Nucleus accumbens (tissue), 56 donors: ENCODE measurements around the gene TUFT1.
A peak's percentile ranks its signal among the peaks of the same experiment; 100 is the strongest.

Experiments
- DNase-seq, 56 donors: peaks; one replicate each; lab custom pipeline; 2025; lab: John Stamatoyannopoulos, UW

Gene TUFT1

DNA sequence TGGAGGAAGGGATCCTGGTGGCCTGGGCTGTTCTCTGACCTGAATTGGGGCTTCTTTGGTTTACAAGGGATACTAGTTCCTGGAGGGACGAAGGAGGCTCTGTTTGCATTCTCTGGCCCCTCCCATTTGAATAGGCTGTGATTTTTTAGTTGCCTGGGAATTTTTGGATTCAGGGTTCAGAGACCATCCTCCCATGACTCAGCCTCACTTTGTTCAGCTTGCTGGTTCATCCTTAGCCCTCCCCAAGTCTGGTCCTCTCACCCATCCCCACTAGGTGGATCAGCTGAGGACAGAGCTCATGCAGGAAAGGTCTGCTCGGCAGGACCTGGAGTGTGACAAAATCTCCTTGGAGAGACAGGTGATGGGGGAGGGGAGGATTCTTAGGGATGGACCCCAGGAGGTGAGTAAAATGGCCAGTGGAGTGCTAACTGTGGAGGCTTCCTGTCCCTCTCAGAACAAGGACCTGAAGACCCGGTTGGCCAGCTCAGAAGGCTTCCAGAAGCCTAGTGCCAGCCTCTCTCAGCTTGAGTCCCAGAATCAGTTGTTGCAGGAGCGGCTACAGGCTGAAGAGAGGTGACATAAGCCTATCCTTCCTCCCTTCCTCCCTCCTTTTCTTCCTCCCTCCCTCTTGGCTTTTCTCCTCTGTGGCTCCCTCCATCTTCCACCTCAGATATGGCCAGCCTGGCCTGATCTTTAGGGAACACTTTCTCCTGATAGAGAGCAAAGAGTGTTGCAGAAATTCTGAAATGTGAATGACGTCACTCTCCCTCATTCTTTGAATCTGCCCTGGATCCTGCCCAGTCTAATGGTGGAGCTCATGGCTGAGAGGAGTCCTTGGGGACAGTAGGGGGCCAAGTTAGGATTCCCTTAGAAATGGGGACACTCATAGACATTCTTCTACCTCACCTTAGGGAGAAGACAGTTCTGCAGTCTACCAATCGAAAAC lies 4.5 kb upstream of the TUFT1 start:
- no peak for DNase-seq

DNA sequence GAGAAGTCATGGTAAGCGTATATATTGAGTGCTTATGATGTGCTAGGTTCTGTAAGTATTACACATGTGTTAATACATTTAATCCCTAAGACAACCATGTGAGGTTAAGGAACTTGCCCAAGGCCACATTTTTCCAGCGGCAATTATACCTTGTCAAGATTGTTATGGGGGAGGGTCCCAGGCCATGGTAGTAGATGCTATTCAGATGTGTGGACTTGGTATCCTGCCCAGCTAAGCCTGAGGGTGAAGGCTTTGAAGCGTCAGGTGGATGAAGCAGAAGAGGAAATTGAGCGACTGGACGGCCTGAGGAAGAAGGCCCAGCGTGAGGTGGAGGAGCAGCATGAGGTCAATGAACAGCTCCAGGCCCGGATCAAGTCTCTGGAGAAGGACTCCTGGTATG lies 3.6 kb upstream of the TUFT1 start:
- no peak for DNase-seq

DNA sequence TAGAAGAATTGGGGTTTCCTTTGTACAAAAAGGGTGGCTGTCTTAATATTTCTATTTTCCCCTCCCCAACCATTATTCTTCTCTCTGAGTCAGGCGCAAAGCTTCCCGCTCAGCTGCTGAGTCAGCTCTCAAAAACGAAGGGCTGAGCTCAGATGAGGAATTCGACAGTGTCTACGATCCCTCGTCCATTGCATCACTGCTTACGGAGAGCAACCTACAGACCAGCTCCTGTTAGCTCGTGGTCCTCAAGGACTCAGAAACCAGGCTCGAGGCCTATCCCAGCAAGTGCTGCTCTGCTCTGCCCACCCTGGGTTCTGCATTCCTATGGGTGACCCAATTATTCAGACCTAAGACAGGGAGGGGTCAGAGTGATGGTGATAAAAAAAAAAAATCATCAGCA lies 3.0 kb upstream of the TUFT1 start:
- no peak for DNase-seq

DNA sequence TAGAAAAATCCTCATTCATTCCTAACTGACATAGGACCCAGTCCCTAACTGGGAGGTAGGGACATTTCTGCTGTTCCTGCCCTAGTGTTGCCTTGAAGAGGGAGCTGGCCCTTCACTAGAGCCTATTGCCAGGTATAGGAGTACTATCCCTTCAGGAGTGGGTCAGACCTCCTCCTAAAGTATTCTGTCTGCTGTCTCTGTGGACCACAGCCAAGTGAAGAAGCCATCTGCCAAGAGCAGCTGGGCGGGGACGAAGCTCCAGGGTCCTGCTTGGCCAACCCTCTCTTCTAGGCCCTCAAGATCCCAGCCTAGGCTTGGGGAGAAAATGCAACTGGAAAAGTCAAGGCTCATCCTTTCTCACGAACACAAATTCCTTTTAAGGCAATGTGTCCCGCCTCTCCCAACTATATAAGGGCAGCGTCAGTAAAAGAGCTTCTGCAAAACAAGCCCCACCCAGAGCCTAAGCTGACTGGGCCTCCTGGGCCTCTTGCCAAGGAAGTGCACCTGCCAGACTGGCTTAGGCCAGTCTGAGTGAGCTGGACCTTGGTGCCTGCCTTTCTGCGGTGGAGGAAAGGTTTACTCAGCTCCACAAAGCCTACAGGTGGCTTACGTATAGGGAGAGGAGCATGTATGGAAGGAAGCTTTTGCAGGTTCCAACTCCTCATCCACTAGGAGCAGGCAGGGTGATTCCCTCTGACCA lies 638 bp upstream of the TUFT1 start:
- DNase-seq: peak in 24 of 56 donors; percentile 8 to 58 (median 28)

DNA sequence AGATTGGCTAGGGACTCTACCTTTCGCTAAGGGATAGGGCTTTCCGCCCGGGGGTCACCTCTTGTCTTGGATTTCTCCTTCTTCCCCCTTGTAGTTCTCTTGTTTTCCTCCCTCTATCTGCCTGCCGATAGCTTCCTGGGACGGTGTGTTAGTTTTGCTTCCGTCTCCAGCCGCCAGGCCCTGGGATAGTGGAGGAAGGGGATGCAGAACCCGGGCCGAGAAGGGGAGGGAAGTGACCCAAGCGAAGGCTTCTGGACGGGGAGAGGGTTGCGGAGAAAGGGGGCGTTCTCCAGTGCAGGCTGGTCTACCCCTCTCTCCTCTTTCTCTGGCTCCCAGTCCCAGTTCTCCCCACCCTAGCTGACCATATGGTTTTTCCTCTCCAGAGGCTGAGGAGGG lies 871 bp downstream of the TUFT1 start:
- DNase-seq: peak in 4 of 56 donors; percentile 4 to 10 (median 6)

DNA sequence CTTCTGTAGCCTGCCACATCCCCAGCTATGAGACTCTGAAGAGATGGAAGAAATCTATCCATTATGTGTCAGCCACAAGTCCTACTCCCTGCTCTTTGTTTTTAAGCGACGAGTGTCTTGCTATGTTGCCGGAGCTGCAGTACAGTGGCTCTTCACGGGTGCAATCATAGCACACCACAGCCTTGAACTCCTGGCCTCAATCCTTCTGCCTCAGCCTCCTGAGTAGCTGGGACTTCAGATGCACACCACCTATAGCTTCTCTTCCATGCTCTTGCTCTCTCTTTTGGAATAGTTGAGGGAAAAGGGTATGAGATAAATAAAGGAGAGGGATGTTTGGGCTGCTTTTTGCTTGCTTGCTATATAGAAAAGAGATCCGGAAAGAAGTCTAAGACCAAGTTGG lies 1.6 kb downstream of the TUFT1 start:
- no peak for DNase-seq

DNA sequence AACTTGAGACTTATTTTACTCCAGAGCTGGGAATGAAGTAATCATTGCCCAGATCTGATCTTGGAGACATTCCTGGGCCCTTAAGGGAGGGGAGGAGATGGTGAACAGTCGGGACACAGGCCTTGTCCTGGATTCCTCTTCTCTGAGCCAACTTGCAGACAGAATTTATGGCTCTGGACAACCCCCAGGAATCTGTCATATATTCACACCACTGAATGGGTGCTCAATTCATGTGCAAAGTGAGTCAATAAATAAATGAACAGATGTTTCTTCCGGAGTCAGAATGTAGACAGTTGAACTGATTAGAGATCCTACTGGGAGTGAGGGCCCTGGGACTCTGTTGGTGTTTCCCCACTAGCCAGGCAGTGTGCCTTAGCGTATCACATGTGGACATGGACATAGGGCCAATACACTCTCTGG lies 2.6 kb downstream of the TUFT1 start:
- no peak for DNase-seq

DNA sequence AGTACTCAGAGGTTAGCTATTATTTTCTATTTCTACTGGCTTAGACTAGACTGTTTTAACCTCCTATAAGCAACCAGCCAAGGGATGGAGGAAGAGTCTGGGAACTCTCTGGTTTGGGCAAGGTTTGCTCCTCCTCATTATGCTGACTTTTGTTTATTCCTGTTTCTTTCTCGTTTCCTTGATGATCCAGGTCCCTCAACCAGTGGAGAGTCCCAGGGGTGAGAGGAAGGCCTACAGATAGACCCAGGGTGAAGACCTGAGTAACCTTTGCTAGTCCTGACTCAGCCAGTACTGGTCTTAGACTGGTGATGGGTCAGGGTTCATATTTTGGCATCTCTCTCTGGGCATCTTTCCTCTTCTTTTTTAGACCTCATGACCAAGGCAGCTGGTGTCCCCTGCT lies 5.4 kb downstream of the TUFT1 start:
- no peak for DNase-seq

DNA sequence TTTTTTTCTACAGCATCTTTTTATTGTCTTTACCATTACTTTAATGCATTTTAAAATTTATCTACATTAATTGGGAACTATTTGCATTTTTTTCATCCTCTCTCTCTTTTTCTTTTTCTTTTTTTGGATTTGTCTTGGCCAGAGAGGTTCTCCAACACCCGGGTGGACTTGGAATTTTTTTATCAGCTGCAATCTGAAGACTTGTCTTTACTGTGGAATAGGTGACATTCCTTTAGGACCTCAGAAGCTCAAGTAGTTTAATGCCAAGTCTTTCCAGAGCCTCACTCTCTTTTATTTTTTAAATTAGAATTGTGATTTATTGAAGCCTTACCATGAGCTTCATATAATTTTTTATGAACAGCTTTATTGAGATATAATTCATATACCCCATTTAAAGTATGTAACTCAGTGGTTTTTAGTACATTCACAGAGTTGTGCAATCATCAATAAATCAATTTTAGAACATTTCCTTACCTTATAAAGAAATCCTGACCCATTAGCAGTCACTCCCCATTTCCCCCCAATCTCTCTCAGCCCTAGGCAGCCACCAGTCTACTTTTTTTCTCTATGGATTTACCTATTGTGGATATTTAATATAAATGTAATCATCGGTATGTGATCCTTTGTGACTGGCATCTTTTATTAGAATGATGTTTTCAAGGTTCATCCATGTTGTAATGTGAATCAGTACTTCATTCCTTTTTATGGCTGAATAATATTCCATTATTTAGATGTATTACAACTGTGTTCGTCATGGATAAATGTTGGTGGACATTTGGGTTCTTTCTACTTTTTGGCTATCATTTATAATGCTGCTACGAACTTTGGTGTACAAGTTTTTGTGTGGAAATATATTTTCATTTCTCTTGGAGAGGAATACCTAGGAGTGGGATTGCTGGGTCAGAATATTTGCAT lies 6.2 kb downstream of the TUFT1 start:
- no peak for DNase-seq

DNA sequence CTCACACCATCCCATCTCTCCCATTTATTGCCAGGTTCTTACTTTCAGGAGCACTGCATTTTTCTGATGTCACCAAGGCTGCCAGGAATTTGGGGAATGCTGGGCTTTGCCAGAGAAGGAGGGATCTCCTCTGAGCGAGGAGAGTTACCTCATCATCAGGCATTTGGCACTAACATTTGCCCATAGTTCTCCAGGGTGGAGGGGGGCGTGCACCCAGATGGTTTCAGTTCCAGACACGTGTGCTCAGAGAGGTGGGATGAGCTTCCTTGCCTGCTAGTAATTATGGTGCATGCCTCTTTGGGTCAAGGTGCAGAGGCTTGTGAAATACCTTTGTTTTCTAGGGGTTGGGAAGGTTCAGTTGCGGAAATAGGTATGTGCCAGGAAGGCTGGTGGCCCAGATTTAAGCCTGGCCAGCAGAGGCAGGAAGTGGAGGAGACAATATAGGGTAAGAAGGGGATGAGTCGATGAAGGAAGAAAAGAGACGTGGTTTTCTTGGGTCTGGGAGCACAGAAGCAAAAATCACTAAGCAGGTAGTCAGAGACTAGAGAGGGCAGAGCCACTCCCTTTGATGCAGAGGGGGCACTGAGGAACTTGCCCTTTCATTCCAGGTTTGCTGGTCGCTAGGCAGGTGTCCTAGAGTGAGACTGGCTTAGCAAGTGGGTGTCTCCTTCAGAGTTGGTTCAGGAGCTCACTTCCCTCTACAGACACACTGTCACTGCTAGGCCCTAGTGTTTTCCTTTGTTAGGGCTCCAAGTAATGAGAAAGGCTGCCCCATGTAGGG lies 7.2 kb downstream of the TUFT1 start:
- no peak for DNase-seq

DNA sequence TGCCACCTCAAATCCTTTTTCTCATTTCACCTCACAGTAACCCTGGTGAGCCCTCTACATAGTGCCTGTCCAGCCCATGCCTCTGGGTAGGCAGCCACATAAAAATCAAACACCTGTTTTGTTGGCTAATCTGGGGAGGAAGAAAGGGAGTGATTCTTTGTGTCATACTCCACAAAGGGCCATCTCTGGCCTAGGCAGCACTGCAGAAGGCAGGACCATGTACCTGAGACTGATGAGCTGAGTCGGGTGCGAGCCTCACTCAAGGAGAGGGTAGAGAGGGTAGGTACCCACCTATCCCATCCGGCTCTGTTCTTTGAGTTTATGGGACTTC lies 7.8 kb downstream of the TUFT1 start:
- no peak for DNase-seq

DNA sequence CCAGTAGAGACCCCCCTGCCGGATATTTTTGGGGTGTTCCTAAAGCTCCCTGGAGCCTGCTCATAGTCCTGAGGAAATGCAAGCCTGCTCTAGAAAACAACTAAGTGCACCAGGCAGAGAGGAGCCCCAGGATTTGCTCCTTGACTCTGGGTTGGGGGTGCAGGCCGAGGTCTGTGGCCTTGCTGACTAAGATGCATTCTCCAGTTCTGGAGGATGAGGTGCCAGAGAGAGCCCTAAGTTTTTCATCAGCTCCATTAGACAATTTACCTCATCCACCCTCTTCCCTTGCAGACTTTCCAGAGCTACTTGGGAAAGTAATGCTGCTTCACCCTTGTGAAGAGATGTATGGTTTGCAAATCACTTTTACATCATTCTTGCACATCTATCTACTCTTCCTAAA lies 9.1 kb downstream of the TUFT1 start:
- DNase-seq: no peak

DNA sequence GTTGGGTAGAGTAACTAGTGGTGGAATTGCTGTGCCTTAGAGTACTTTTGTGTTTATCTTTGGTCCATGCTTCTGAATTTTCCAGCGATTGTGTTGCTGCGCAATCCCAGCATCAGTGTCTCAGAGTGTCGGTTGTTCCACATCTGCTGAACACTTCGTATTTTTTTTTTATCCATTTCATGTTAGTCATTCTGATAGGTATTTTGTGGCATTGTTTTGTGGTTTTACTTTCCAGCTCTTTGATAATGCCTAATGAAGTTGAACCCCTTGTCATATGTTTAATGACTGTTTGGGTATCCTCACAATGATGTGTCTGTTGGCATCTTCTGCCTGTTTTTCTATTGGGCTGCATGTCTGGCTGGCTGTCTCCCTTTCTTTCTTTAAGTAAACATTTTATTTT lies 13.6 kb downstream of the TUFT1 start:
- DNase-seq: no peak

DNA sequence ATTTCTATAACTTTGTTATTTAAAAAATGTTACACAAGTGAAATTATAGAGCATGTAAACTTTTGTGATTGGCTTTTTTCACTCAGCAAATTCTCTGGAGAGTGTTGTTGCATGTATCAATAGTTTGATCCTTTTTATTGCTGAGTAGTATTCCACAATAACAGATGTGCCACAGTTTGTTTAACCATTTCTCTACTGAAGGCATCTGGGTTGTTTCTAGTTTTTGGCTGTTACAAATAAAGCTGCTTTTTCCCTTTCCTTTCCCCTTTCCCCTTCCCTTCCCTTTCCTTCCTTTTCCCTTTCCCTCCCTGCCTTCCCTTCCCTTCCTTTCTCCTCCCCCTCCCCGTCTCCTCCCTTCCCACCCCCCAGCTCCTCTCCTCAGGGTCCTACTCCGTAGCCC lies 15.9 kb downstream of the TUFT1 start:
- DNase-seq: no peak

DNA sequence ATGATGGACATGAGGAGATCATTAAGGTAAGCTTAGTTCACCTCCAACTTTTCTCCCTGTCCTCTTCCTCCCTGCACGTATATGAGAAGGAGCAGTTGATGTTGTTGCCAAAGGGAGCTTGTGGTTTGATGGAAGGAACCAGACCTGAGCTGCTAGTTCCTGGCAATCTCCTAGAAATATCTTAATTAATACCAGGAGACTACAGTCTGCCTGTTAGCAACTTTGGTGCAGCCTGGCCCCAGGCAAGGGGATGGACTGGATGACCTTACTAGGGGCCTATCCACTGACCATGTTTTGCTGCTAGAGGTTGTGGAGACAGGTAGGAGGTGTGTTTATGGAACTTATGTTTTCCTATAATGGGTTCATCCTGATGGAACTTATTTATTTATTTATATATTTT lies 22.6 kb downstream of the TUFT1 start:
- DNase-seq: no peak

DNA sequence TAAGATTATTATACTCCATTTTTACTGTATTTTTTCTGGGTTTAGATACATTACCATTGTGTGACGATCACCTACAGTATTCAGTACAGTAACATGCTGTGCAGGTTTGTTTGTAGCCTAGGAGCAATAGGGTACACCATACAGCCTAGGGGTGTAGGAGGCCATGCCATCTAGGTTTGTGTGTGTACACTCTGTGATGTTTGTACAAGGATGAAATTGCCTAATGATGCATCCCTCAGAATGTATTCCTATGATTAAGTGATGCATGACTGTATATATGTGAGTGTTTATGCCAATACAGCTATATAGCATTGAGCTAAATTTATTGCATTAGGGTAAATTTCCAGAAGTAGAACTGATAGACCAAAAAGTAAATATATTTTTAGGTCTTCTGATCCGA lies 23.3 kb downstream of the TUFT1 start:
- DNase-seq: no peak

DNA sequence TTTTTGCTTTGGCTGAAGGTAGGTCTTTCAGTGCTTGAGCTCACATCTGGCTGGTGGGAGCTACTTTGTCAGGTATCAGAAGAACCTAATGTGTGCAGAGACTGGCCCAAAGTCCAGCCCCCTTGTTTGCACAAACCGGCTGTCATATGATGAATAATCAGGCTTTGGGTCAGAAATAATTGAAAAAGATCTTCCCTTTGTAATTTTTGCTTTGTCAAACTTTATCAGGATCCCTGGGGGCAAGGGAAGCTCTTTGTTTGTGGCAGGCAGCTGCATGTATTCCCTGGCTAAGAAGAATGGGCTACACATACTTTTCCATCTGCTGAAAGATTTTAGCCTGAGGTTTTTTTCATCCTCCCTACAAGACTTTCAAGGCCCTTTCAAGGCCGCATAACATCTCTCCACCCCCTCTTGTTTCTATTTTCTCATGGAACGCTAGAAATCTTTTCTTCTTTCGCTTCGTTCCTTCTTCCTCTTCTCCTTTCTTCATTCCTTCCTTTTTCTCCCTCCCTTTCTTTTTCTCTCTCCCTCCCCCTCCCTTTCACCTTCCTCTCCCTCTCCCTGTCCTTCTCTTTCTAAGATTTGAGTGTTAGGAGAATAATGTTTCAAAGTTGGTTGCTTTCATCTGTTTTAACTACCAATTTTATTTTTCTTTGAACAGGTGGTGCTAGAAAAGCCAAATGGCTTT lies 25.5 kb downstream of the TUFT1 start:
- no peak for DNase-seq

DNA sequence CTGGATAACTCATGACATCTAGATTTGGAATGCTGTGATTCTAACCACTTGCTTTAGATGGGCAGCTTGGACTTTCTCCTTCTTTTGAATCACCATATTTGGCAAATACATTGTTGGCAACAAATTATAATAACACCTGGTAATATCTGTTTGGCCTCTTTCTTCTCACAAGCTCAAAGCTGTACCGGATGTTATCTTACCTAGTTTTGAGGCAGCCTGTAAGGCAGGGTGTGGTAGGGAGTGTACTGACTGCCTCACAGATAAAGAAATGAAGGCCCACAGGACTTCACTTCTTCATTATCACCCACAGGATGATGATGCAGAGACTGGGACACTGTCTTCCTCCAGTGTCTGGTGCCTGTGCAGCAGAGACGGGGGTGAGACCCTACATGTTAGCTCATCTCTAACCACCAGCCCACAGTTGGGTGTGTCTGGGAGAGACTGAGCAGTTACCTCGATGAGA lies 28.5 kb downstream of the TUFT1 start:
- DNase-seq: no peak

DNA sequence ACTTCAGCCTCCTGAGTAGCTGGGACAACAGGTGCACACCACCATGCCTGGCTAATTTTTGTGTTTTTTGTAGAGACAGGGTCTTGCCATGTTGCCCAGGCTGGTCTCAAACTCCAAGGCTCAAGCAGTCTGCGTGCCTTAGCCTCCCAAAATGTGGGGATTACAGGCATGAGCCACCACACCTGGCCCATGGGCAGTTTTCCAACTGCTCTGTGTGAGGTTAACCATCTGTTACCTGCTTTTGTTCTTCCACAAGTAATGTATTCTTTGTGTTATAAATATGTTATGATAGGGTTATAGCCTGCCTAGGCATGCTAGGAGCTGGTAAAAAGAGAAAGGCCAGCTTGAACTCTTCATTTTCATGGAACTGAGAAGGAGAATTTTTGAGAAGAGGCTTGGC lies 30.7 kb downstream of the TUFT1 start:
- DNase-seq: no peak
